Mesenchymal stem cell (in vitro differentiated cells and primary cell): ENCODE data around the gene CALHM5. TPM values are rescaled to one million over a fixed set of nuclear protein-coding genes. Genes with fewer than 3 reads are reported as not detected.

ENCODE experiments used
- DNase-seq: peaks from one replicate; pipeline ENCODE4 v3.0.0-alpha.2; 2013
- H2AFZ ChIP-seq: one replicate; pipeline ENCODE4 v1.6.1; 2013; ENCODE audit warnings: low read depth, mild to moderate bottlenecking, control low read depth, inconsistent platforms, low read length, moderate library complexity
- H2AK5ac ChIP-seq: 2 replicates; pipeline ENCODE4 v1.6.1; 2013; ENCODE audit warnings: low read length, moderate library complexity, mild to moderate bottlenecking, inconsistent platforms; ENCODE audit not compliant: severe bottlenecking
- H2BK120ac ChIP-seq: one replicate; pipeline ENCODE4 v1.6.1; 2013; ENCODE audit warnings: low read depth, mild to moderate bottlenecking, inconsistent platforms, low read length, moderate library complexity
- H2BK12ac ChIP-seq, 2 experiments: one replicate each; pipeline ENCODE4 v1.6.1; 2013; ENCODE audit warnings: inconsistent platforms in 2 of 2, low read length in 2 of 2, mild to moderate bottlenecking in 2 of 2, moderate library complexity in 2 of 2, control low read depth in 1 of 2
- H2BK15ac ChIP-seq: one replicate; pipeline ENCODE4 v1.6.1; 2013; ENCODE audit warnings: mild to moderate bottlenecking, low read depth, inconsistent platforms; ENCODE audit not compliant: poor library complexity, severe bottlenecking
- H2BK5ac ChIP-seq: 2 replicates; pipeline ENCODE4 v1.6.1; 2013; ENCODE audit warnings: low read depth, mild to moderate bottlenecking, low read length, control low read depth, inconsistent platforms; ENCODE audit not compliant: poor library complexity, severe bottlenecking
- H3K14ac ChIP-seq, 2 experiments: one replicate each; pipeline ENCODE4 v1.6.1; 2013; ENCODE audit warnings: inconsistent platforms in 2 of 2, low read length in 2 of 2, control low read depth in 1 of 2, mild to moderate bottlenecking in 1 of 2, moderate library complexity in 1 of 2
- H3K18ac ChIP-seq, 2 experiments: one replicate each; pipeline ENCODE4 v1.6.1; 2013; ENCODE audit warnings: inconsistent platforms in 2 of 2, low read length in 2 of 2, control low read depth in 1 of 2, low read depth in 1 of 2, mild to moderate bottlenecking in 1 of 2
- H3K23ac ChIP-seq, 2 experiments: one replicate each; pipeline ENCODE4 v1.6.1; 2013; ENCODE audit warnings: inconsistent platforms in 2 of 2, low read length in 2 of 2, mild to moderate bottlenecking in 2 of 2, moderate library complexity in 2 of 2, control low read depth in 1 of 2
- H3K27ac ChIP-seq: 2 replicates; pipeline ENCODE4 v1.5.1; 2013; ENCODE audit warnings: mild to moderate bottlenecking, moderate library complexity, low read length, control low read depth, inconsistent platforms; ENCODE audit not compliant: poor library complexity, severe bottlenecking
- H3K27me3 ChIP-seq, 2 experiments: 2 replicates each; pipeline versions ENCODE4 v1.6.1 to v1.7.0; 2013; ENCODE audit warnings: low read length in 2 of 2, mild to moderate bottlenecking in 2 of 2, moderate library complexity in 2 of 2, control low read depth in 1 of 2, inconsistent platforms in 1 of 2; ENCODE audit not compliant: control insufficient read depth in 1 of 2, insufficient read depth in 1 of 2
- H3K36me3 ChIP-seq, 2 experiments: 2 replicates each; pipeline versions ENCODE4 v1.6.1 to v1.7.0; 2013; ENCODE audit warnings: low read length in 2 of 2, control low read depth in 1 of 2, inconsistent platforms in 1 of 2, low read depth in 1 of 2, mild to moderate bottlenecking in 1 of 2; ENCODE audit not compliant: insufficient read depth in 2 of 2, control insufficient read depth in 1 of 2
- H3K4ac ChIP-seq, 2 experiments: one replicate each; pipeline ENCODE4 v1.6.1; 2013; ENCODE audit warnings: inconsistent platforms in 2 of 2, low read length in 2 of 2, mild to moderate bottlenecking in 2 of 2, moderate library complexity in 2 of 2, control low read depth in 1 of 2, low read depth in 1 of 2
- H3K4me1 ChIP-seq: 2 replicates; pipeline ENCODE4 v1.6.1; 2013; ENCODE audit warnings: low read depth, low read length, control low read depth; ENCODE audit not compliant: control insufficient read depth, insufficient read depth
- H3K4me2 ChIP-seq: 2 replicates; pipeline ENCODE4 v1.6.1; 2013; ENCODE audit warnings: low read length, mild to moderate bottlenecking, inconsistent platforms; ENCODE audit not compliant: poor library complexity, severe bottlenecking
- H3K4me3 ChIP-seq, 2 experiments: 2 replicates each; pipeline versions ENCODE4 v1.5.1 to v1.7.0; 2013; ENCODE audit warnings: low read length in 2 of 2, mild to moderate bottlenecking in 2 of 2, control low read depth in 1 of 2, low read depth in 1 of 2; ENCODE audit not compliant: insufficient read depth in 1 of 2
- H3K79me1 ChIP-seq: replicated peaks from 2 replicates; pipeline ENCODE4 v1.6.1; 2013; ENCODE audit warnings: mild to moderate bottlenecking, control low read depth, low read length, inconsistent platforms; ENCODE audit not compliant: poor library complexity, severe bottlenecking
- H3K9ac ChIP-seq: 2 replicates; pipeline ENCODE4 v1.7.0; 2013; ENCODE audit warnings: mild to moderate bottlenecking, low read length, moderate library complexity
- H3K9me3 ChIP-seq: 2 replicates; pipeline ENCODE4 v1.7.0; 2013; ENCODE audit warnings: mild to moderate bottlenecking, low read length; ENCODE audit not compliant: control insufficient read depth
- H4K8ac ChIP-seq: one replicate; pipeline ENCODE4 v1.6.1; 2013; ENCODE audit warnings: inconsistent platforms, mild to moderate bottlenecking, low read length, moderate library complexity
- H4K91ac ChIP-seq: one replicate; pipeline ENCODE4 v1.6.1; 2013; ENCODE audit warnings: mild to moderate bottlenecking, low read length, inconsistent platforms
- WGBS: methylation state at CpG from one replicate; pipeline ENCODE4 v1.1.7; 2013; ENCODE audit warnings: mixed read lengths; 5-methylcytosine and 5-hydroxymethylcytosine counted together
- polyA plus RNA-seq, 2 experiments: library from polyadenylated mRNA; stranded (reverse); fragments of 200-250 nt; gene quantifications; one replicate each; pipeline ENCODE4 v1.2.3, GENCODE V29; 2013

Gene CALHM5
- polyA plus RNA-seq (2013, experiment 1 of 2) = 2.1 TPM
- polyA plus RNA-seq (2013, experiment 2 of 2) = 2.0 TPM

GRCh38 chr6:116511424-116512110 lies at the start of gene CALHM5:
TSS of gene CALHM5 (plus strand) at chr6:116511639. CDS start at chr6:116511697, 58 bp downstream.
- no peak within 1 kb of the TSS for H3K23ac ChIP-seq

GRCh38 chr6:116461932-116462885 lies 49.2 kb upstream of the CALHM5 start:
- 11% methylated on average over 79 of the region's 84 CpGs for WGBS
- H2BK120ac ChIP-seq = no peak overlapping the region

More at GRCh38 chr6:116511424-116512110, at the start of gene CALHM5:
- Histone ChIP-seq H2BK15ac (peak within 1 kb of the TSS; percentile 2), H3K4ac (peak within 1 kb of the TSS in 1 of 2 experiments; percentile 83), H3K4me3 (peak within 1 kb of the TSS; percentile 2 to 79), H3K4me2 (peak within 1 kb of the TSS; percentile 50), H3K9ac (peak within 1 kb of the TSS; percentile 92), H2BK5ac (no peak within 1 kb of the TSS), H2BK120ac (peak within 1 kb of the TSS; percentile 19), H3K79me1 (peaks cover 9% of the 10 kb centered on the region), H2AFZ (peak within 1 kb of the TSS; percentile 68), H2BK12ac (peak within 1 kb of the TSS; percentile 59 to 77), H4K8ac (peak within 1 kb of the TSS; percentile 84), H2AK5ac (peak within 1 kb of the TSS; percentile 21), H3K27me3 (no peaks in the 10 kb centered on the region), H3K36me3 (peaks cover 3 to 9% of the 10 kb centered on the region in 2 experiments), H4K91ac (peak within 1 kb of the TSS; percentile 68), H3K4me1 (peaks cover 2% of the 10 kb centered on the region), H3K18ac (peak within 1 kb of the TSS; percentile 79 to 83), H3K14ac (no peak within 1 kb of the TSS), H3K27ac (peak within 1 kb of the TSS; percentile 94), H3K9me3 (no peaks in the 10 kb centered on the region)
- DNase-seq = peak; percentile 90
- WGBS = 50% methylated on average over 10 of the region's 10 CpGs

GRCh38 chr6:116463301-116463700 lies 48.1 kb upstream of the CALHM5 start:
- H3K4me2 ChIP-seq = no peak overlapping the region
- no peak overlapping the region for H2BK5ac ChIP-seq
- 98% methylated on average over 4 of the region's 4 CpGs for WGBS
- no peak overlapping the region for H2BK15ac ChIP-seq
- H2BK120ac ChIP-seq = no peak overlapping the region
- no peak overlapping the region for H2AFZ ChIP-seq
- peaks cover 8% of the 10 kb centered on the region for H3K4me1 ChIP-seq
- H2BK12ac ChIP-seq = no peak overlapping the region
- no peak overlapping the region for H3K4ac ChIP-seq
- H3K4me3 ChIP-seq = no peak overlapping the region
- no peaks in the 10 kb centered on the region for H3K36me3 ChIP-seq
- no peak overlapping the region for H4K91ac ChIP-seq
- no peak for DNase-seq
- no peak overlapping the region for H4K8ac ChIP-seq
- no peak overlapping the region for H3K18ac ChIP-seq
- no peak overlapping the region for H3K9ac ChIP-seq
- no peak overlapping the region for H2AK5ac ChIP-seq
- no peaks in the 10 kb centered on the region for H3K9me3 ChIP-seq
- H3K14ac ChIP-seq = no peak overlapping the region
- no peaks in the 10 kb centered on the region for H3K27me3 ChIP-seq
- no peaks in the 10 kb centered on the region for H3K79me1 ChIP-seq
- H3K27ac ChIP-seq = no peak overlapping the region
- H3K23ac ChIP-seq = no peak overlapping the region

More at GRCh38 chr6:116461932-116462885, 49.2 kb upstream of the CALHM5 start:
- Histone ChIP-seq H3K14ac (peak overlapping the region in 1 of 2 experiments; percentile 15), H3K4me1 (peaks cover 8% of the 10 kb centered on the region), H3K18ac (peak overlapping the region; percentile 70 to 73), H3K23ac (no peak overlapping the region), H2AK5ac (no peak overlapping the region), H2AFZ (peak overlapping the region; percentile 30), H3K4ac (peak overlapping the region in 1 of 2 experiments; percentile 17), H4K8ac (peak overlapping the region; percentile 30), H3K4me2 (peak overlapping the region; percentile 79), H3K9me3 (no peaks in the 10 kb centered on the region), H3K79me1 (no peaks in the 10 kb centered on the region), H2BK12ac (peak overlapping the region in 1 of 2 experiments; percentile 17), H3K27me3 (no peaks in the 10 kb centered on the region), H3K9ac (peak overlapping the region; percentile 72), H4K91ac (peak overlapping the region; percentile 6), H2BK15ac (no peak overlapping the region), H2BK5ac (no peak overlapping the region), H3K36me3 (no peaks in the 10 kb centered on the region), H3K4me3 (peak overlapping the region; percentile 58 to 77), H3K27ac (no peak overlapping the region)
- DNase-seq = peak; percentile 47

- Histone ChIP-seq H2AK5ac (no peak overlapping the region), H4K91ac (no peak overlapping the region), H3K4me1 (peaks cover 8% of the 10 kb centered on the region), H3K36me3 (no peaks in the 10 kb centered on the region), H3K18ac (no peak overlapping the region), H2BK12ac (no peak overlapping the region), H3K79me1 (no peaks in the 10 kb centered on the region), H2BK5ac (no peak overlapping the region), H3K14ac (no peak overlapping the region), H3K4ac (no peak overlapping the region), H3K4me3 (no peak overlapping the region), H2BK120ac (no peak overlapping the region), H3K9me3 (no peaks in the 10 kb centered on the region), H3K4me2 (no peak overlapping the region), H3K27me3 (no peaks in the 10 kb centered on the region), H2BK15ac (no peak overlapping the region), H3K9ac (no peak overlapping the region), H2AFZ (no peak overlapping the region), H4K8ac (no peak overlapping the region), H3K23ac (no peak overlapping the region), H3K27ac (no peak overlapping the region)
- 95% methylated on average over 5 of the region's 5 CpGs for WGBS
- DNase-seq = no peak
These were observed 46.2 kb upstream of the CALHM5 start for GRCh38 chr6:116465246-116465645.
